NCI-H510A (cell line): ENCODE measurements around the gene EDC4.
"Not testable (repeated sequence)": the region's sequence is repeated elsewhere in the genome, so short reads cannot be mapped to it uniquely, and the experiment has no call there.

Experiments
- DNase-seq: peaks from one replicate; lab custom pipeline; 2025; lab: John Stamatoyannopoulos, UW

The EDC4 gene

DNA sequence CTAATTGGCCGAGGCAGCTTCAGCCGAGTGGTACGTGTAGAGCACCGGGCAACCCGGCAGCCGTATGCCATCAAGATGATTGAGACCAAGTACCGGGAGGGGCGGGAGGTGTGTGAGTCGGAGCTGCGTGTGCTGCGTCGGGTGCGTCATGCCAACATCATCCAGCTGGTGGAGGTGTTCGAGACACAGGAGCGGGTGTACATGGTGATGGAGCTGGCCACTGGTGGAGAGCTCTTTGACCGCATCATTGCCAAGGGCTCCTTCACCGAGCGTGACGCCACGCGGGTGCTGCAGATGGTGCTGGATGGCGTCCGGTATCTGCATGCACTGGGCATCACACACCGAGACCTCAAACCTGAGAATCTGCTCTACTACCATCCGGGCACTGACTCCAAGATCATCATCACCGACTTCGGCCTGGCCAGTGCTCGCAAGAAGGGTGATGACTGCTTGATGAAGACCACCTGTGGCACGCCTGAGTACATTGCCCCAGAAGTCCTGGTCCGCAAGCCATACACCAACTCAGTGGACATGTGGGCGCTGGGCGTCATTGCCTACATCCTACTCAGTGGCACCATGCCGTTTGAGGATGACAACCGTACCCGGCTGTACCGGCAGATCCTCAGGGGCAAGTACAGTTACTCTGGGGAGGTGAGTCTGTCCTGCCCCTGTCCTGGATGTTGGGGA lies 36.3 kb downstream of the EDC4 start:
- DNase-seq: no peak

DNA sequence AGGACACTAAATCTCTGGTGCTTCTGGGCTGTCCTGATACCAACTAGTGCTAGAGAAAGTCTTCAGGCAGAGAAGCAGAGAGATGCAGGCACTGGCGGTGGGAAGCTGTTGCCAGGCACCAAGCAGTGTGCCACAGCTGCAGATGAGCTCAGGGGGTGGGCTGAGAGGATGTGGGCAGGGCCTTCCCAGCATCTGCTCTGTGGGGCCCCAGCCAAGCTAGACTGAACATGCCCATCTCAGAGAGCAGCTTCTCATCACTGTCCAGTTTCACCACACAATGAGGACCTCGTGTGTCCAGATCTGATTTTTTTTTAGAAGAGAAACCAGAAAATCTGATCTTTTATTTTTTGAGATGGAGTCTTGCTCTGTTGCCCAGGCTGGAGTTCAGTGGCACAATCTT lies 37.3 kb downstream of the EDC4 start:
- DNase-seq: peak; percentile 39

DNA sequence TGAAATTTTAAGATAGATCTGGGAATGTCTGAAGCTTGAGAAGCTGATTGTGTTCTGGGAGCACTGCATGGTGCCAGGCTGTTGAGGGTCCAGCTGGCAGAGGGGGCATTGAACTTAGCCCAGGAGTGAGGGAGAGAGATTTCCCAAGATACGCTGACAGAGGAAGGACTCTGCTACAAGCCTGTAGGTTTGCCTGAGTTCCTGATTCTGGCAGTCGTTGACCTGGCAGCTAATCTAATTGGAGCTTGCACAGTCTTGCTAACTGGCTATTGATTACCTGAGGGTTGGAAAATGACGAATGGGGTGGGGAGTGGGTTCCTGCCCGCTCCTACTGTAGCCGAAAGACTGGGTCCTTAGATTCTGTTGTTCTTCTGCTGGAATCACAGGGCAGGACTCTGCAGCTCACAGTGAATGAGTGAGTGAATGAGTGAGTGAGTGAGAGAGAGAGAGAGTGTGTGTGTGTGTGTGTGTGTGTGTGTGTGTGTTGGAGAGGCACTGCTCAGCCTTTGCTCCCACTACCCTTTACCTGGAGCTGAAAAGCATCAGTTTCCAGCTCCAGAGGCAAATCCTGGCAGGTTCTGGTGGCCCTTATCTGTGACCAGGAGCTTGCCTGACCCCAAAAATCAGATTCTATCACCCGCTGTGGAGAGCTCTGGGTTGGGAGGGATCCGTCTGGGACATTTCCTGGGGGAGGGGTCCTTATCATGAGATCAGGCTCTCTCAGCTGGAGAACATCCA lies 42.1 kb downstream of the EDC4 start:
- DNase-seq: no peak

DNA sequence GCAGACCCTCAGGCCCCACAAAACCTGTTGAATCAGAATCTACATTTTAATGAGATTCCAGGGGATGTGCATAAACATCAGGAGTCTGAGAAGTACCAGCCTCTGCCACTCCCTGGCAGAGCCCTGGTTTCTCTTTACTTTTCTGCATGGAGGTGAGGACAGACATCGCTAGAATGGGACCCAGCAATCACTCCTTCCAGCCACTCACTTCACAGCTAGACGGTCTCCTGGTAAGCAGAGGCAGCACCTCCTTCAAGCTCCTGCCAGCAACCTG lies 42.6 kb downstream of the EDC4 start:
- DNase-seq: not testable (repeated sequence)

DNA sequence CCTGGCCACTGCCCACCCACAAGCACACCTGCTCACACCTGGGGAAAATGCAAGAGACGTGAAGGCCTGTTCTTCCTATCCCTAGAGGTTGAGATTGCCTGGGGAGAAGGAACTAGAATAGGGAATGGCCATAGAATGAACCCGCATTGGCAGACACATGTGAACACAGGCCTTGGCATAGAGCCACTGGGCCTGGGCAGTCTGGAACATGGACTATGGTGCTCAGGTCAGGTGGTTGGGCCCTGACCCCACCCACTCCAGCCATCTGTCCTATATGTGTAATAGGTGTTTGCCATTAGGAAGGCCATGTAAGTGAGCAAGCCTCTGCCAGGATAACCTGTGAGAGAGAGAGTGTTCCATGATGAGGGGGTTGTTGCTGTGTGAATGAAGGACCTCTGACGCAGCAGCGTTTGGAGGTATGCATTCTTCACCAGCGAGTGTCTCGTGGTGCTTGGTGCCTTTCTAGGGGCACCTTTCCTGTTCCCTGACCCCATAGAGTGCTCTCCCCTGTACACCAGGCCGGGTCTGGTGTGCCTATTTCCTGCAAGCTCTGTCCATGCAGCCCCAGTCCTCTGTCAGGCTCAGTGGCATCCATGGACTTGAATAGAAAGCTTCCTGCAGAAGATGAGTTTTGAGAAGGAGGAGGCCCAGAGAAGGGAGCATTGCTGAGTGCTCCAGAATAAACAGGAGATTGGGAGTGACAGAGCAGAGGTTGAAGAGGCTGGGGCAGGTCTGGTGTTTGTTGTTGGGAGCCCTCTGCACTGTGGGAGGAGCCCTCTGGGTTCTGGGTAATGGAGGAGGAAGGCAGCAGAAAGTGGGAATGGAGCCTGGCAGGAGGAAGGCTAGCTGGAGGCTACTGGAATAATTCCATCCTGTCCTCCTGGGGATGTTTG lies 43.2 kb downstream of the EDC4 start:
- no peak for DNase-seq

DNA sequence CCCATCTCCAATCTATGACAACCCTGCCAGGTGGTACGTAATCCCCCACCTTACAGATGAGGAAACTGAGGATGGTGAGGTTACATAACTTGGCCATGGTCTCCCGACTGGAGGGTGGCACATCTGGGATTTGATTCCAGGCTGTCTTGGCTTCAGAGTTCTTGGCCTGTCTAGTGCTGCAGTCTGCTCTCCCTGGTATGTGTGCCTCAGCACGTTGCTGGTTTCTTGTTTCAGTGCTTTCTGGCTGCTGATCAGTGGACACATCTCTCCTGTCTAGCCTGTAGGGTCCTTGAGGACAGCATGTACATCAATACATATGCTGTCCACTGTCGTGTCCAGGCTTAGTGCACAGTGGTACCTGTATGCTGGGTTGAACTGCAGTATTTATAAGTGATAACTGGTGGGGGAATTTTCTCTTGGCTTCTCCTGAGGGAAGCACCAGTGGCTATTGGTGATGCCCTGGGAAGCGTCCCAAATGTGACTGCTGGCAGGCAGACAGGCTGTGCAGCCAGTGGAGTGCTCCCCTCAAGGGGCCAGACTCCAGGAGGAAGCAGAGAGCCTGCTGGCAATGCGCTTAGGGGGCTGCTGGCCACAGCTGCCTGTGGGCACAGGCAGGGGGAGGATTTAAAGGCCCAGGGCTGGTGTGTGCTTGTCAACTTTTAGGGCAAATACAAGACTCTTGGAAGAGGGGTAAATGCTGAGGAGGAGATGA lies 44.4 kb downstream of the EDC4 start:
- DNase-seq: no peak

DNA sequence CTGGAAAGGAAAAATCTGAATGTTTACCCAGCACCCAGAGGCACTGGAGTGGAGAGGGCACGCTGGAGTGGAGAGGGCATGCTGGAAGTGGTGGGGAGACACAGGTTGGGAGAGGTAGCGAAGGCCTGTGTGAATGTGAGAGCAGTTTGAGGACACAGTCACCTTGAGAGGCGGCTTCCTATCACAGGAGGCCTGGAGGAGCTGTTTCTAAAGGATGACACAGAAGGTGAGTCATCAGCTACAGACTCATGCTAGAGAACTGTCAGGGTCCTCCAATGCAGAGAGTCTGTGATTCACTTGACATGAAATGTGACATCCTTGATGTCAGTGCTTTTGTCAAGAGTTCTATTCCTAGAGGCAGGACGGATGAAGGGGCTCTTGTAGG lies 45.0 kb downstream of the EDC4 start:
- no peak for DNase-seq

DNA sequence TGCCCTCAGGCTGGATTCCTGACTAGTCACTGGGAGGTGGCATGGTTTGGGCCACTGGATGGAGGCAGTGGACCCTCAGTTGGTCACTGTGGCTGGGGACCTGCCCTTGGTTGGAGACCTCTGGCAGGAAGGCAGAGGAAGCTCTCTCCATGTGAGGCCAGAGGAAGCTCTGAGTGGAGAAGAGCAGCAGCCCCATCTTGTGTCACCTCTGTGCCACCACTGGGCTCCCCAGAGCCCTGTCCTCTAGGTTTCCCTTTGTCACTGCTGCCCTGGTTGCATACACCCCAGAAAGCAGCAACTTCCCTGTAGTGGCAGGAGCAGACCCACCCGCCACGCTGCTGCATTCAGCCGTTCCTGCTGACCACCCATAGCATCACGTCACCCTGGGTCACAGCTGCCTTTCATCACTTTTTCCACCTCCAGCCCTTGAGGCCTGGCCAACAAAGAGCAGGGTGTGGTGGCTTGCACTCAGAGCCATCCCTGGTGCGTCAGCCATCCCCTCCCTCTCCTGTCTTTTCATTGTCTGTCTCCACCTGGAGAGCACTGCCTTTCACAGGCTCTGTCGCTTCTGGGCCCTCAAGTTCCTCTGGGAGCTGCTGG lies 46.9 kb downstream of the EDC4 start:
- DNase-seq: no peak

DNA sequence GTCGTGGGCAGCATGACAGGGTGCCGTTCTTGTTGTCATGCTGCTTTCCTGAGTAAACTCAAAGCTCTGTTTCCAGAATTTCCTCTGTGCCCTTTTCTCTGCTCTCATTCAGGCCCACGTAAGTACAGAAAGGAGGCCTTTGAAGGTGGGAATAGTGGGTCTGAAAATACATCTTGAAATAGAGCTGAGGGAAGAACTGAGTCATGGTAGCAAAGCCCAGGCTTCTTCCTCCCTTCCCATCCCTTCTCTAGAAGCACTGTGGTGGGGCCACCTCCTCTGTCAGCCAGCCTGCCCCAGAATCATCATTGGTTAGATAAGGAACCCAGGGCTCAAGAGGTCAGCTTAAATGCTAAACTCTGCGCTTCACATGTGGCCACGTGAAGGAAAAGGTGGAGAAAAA lies 49.4 kb downstream of the EDC4 start:
- no peak for DNase-seq

DNA sequence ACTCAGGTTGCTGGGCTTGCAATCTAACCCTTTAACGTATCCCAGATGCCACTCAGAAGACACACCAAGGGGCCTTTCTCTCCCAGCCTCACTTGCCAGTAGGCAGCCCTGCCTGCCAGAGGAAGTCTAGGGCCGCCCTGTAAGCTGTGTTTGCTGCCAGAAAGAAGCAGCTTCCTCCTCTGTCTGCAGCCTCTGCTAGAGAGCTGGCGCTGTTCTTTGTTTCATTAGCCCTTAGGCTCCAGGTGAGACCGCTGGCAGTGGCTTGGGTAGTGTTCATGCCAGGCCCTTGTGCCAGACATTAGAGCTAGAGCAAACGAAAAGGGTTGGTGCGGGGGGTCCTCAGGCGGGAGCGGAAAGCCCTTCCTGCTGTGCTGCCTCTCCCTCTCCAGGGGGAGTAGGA lies 49.9 kb downstream of the EDC4 start:
- DNase-seq: no peak

DNA sequence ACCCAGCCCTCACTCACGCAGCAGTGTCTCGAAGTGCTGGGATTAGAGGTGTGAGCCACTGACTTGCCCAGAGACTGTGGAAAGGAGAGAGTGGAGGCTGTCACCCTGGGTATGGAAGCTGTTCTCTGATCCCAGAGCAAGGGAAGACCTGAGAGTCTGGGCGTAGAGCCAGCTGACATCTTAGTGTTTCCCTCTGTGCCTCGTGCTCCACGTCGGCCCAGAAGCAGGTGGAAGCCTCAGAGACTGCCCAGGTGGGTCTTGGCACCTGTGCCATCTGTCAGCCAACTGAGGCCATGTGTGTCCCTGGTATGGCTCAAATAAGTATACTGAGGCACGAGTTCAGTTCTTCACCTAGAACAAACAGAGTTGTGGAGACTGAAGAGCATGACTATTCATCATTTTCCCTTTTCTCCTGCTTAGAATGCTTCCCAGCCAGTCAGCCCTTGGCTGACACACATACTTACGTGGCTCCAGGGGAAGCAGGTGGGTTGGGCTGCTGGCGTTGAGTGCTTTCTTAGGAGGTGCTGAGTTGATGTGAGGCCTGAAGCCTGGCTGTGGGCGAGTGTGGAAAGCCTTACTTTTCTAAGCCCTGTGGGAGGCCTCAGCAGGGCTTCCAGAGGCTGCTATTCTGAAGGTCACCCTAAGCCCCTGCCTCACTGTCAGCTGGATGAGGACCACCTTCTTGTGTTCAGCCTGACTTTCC lies 50.7 kb downstream of the EDC4 start:
- no peak for DNase-seq

DNA sequence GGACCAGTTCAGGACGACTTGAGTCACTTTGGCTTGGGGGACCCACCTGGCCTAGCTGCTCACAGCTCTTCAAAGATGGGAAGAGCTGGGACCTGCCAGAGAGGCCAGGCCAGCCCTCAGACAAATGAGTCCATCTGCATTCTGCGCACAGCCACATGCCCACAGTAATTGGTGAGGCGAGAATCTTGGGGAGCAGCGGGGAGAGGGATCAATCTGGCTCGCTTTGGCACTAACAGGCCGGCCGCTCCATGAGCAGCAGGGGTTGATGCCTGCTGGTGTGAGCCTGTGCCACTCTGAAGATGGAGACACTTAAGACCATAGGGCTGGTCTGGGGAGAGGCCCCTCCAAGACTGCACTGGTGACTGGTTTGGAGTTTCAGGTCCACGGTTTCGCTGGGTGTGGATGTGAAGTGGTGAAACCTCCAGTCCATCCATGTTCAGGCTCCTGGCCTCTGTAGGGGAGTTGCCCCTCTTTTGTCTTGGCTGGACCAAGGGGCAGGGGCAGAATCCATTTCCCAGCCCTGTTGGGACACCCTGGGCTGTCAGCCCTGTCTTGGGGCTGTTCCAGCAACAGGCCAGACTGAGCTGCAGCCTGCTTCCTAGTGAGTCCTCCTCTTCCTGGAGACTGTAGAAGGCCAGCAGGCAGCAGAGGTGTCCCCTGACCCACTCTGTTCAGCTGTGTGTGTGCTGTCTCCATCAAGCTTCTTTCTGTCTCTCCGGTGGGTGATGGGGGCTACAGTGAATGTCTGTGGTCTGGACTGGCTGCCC lies 51.5 kb downstream of the EDC4 start:
- no peak for DNase-seq

DNA sequence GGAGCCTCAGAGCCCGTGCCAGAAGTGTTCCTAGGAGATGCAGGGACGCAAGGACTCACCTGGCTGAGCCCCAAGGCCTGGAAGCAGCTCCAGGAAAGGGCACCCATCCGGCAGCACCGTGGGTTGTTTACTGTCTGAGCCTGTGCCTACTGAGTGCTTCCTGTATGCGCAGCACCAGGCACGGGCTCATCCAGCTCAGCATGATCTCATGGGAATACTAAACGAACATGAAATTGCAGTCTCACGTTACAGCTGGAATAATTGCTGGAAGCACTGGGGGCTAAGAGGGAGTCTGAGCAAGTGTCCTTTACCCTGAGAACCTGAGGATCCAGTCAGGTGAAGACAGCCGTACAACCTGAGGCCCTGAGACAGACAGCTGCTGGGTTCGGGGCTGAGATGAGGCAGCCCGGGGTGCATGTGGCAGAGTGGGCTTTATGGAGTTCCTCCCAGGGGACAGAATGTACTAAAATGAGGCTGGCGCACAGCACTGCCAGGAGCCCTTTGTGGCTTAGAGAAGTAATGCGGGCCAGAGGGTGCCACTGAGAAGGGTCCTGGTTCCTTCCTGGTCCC lies 53.4 kb downstream of the EDC4 start:
- DNase-seq: peak; percentile 75

DNA sequence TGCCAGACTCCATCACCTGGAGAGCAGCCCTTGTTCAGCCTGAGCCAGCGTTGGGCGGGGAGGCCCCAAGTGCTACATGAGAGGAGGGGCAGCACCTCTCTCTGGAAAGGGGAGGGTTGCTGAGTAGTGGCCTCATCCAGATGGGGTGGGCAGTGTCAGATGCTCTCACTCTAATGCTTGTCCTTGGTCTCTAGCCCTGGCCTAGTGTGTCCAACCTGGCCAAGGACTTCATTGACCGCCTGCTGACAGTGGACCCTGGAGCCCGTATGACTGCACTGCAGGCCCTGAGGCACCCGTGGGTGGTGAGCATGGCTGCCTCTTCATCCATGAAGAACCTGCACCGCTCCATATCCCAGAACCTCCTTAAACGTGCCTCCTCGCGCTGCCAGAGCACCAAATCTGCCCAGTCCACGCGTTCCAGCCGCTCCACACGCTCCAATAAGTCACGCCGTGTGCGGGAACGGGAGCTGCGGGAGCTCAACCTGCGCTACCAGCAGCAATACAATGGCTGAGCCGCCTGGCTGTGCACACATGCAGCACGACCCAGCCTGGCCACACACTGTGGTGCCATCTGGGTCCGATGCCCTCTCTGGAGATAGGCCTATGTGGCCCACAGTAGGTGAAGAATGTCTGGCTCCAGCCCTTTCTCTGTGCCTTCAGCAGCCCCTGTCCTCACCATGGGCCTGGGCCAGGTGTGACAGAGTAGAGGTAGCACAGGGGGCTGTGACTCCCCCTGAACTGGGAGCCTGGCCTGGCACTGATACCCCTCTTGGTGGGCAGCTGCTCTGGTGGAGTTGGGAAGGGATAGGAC lies 54.5 kb downstream of the EDC4 start:
- no peak for DNase-seq

DNA sequence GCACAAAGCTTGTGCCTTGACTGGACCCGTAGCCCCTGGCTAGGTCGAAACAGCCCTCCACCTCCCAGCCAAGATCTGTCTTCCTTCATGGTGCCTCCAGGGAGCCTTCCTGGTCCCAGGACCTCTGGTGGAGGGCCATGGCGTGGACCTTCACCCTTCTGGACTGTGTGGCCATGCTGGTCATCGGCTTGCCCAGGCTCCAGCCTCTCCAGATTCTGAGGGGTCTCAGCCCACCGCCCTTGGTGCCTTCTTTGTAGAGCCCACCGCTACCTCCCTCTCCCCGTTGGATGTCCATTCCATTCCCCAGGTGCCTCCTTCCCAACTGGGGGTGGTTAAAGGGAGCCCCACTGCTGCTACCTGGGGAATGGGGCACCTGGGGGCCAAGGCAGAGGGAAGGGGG lies 55.3 kb downstream of the EDC4 start:
- DNase-seq: no peak

DNA sequence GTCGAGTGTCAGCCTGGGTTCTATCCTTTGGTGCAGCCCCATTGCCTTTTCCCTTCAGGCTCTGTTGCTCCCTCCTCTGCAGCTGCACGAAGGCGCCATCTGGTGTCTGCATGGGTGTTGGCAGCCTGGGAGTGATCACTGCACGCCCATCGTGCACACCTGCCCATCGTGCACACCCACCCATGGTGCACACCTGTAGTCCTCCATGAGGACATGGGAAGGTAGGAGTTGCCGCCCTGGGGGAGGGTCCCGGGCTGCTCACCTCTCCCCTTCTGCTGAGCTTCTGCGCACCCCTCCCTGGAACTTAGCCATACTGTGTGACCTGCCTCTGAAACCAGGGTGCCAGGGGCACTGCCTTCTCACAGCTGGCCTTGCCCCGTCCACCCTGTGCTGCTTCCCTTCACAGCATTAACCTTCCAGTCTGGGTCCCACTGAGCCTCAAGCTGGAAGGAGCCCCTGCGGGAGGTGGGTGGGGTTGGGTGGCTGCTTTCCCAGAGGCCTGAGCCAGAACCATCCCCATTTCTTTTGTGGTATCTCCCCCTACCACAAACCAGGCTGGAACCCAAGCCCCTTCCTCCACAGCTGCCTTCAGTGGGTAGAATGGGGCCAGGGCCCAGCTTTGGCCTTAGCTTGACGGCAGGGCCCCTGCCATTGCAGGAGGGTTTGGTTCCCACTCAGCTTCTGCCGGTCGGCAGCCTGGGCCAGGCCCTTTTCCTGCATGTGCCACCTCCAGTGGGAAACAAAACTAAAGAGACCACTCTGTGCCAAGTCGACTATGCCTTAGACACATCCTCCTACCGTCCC lies 55.9 kb downstream of the EDC4 start:
- DNase-seq: peak; percentile 50

DNA sequence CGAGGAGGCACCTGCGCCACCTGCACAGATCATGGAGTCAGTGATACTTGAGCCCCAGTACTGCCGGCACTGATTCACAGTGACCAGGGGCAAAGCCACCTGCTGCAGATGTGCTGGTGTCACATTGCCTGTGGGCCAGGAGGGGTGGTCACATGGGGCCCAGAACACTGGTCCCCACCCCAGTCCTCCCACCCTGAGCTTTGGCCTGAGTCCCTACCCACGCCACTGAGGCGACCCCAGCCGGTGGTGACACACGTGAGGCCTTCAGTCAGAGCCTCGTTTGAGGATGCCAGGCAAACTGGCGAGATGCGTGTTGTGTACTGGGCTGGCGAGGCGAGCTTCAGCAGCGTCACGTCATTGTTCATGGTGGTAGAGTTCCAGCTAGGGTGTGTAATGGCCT lies 57.3 kb downstream of the EDC4 start:
- no peak for DNase-seq

DNA sequence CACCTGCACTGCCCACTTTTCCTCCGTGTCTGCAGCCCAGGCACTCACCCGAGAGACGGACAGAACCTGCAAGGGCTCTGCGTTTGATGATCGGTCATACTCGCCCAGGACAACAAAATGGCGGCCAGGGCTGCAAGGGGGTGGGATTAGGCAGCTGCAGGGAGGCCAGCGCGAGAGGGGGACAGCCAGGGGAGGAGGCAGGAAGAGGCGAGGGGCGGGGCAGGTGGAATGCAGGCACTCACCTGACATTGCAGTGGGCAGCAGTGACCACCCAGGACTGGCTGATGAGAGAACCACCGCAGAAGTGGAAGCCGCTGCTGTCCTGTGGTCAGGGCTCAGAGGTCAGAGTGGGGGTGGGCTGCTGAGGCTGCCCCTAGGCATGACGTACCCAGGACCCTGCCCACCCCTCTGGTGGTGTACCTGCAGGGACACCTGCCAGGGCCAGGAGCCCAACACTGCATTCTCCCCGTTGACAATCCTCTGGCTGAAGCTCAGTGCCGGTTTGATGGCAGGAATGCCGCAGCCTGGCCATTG lies 57.9 kb downstream of the EDC4 start:
- DNase-seq: no peak
